ENCODE data around the gene FBXL2. TPM values are rescaled to one million over a fixed set of nuclear protein-coding genes. Genes with fewer than 3 reads are reported as not detected.

The FBXL2 gene
- total and polyA plus RNA-seq, 2 of the 8 experiments (the other 6 are each of a cell fraction or from before 2014, with no cell fraction given) = 3.1 to 5.4 TPM

DNA sequence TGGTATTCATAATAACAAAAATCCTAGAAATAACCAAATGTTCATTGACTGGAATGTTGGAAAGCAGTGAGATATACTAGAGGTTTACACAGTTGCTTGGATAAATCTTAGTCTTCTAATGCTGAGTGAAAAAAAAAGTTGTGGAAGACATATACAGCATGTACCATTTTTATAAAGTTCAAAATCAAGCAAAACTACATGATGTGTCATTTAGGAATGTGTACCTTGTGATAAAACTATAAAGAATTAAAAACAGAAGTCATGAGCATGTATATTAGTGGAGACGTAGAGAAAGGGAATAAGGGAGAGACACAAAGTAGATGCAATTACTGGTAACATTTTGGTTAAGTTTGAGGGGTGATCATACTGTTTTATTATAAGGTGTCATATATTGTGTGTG lies 45.2 kb downstream of the FBXL2 start:
- H4K91ac ChIP-seq (replicated peaks; ENCODE audit: insufficient read length, low read length) = no peak overlapping the region
- 91% methylated on average over 1 of the region's 1 CpG; no CpG with 5 or more reads in 1 of the 2 experiments for WGBS, 2 experiments (ENCODE audit: extremely low coverage in 1 of 2, insufficient coverage in 1 of 2, insufficient read length in 1 of 2, insufficient replicate concordance in 2 of 2, low coverage in 1 of 2, low lambda C conversion rate in 2 of 2, missing lambda C conversion rate in 1 of 2)

More for the DNA sequence above, 45.2 kb downstream of the FBXL2 start:
- DNase-seq (ENCODE audit: low read depth in 1 of 2, low spot score in 2 of 2) = no peak
- Histone ChIP-seq H3K14ac (ENCODE audit: insufficient read length) (no peak overlapping the region), H2BK120ac (replicated peaks; ENCODE audit: low read depth, low read length) (no peak overlapping the region), H3K9me3 (ENCODE audit: insufficient read depth in 2 of 2, low read depth in 1 of 2, low read length in 1 of 2) (peaks cover 0 to 2% of the 10 kb centered on the region in 2 experiments; a peak in 1 of 4 replicates), H3K4ac (replicated peaks; ENCODE audit: insufficient read length, low read depth, low read length) (no peak overlapping the region), H3K9ac (replicated peaks in 1 of 4; ENCODE audit: extremely low read depth in 1 of 4, low read depth in 3 of 4, low read length in 3 of 4) (no peak overlapping the region), H2AFZ (ENCODE audit: low read length) (no peak overlapping the region), H3K27ac (ENCODE audit: low read depth, low read length) (no peak overlapping the region), H4K5ac (ENCODE audit: insufficient read length, low read depth, low read length) (no peak overlapping the region), H3K79me1 (ENCODE audit: low read depth, low read length) (no peaks in the 10 kb centered on the region), H2BK15ac (ENCODE audit: low read length) (no peak overlapping the region), H3K27me3 (replicated peaks in 1 of 4; ENCODE audit: control insufficient read depth in 3 of 4, extremely low read depth in 1 of 4, insufficient read depth in 3 of 4, low read length in 3 of 4) (no peaks in the 10 kb centered on the region), H3K36me3 (ENCODE audit: control insufficient read depth in 2 of 4, insufficient read depth in 4 of 4, low read length in 3 of 4) (no peaks in the 10 kb centered on the region), H2BK20ac (ENCODE audit: low read length) (no peak overlapping the region), H4K20me1 (replicated peaks in 1 of 2; ENCODE audit: control insufficient read depth in 1 of 2, insufficient read depth in 2 of 2, low read length in 2 of 2) (no peaks in the 10 kb centered on the region), H3K23me2 (ENCODE audit: low read depth, low read length) (no peaks in the 10 kb centered on the region), H3K79me2 (ENCODE audit: control insufficient read depth in 1 of 2, insufficient read depth in 2 of 2, low read length in 2 of 2) (no peaks in the 10 kb centered on the region), H3K4me1 (replicated peaks in 1 of 4; ENCODE audit: control insufficient read depth in 3 of 4, insufficient read depth in 4 of 4, low read length in 3 of 4) (no peaks in the 10 kb centered on the region; a peak in 1 of 7 replicates), H2BK5ac (ENCODE audit: low read depth, low read length) (no peak overlapping the region), H3K4me2 (ENCODE audit: insufficient read depth in 1 of 2, low read depth in 2 of 2, low read length in 2 of 2) (no peak overlapping the region), H3K23ac (ENCODE audit: insufficient read length) (no peak overlapping the region), H3K56ac (replicated peaks; ENCODE audit: insufficient read length, low read depth, low read length) (no peak overlapping the region), H2BK12ac (ENCODE audit: low read depth, low read length) (no peak overlapping the region), H3K4me3 (ENCODE audit: extremely low read depth in 1 of 4, insufficient read depth in 2 of 4, low read depth in 3 of 4, low read length in 4 of 4) (no peak overlapping the region), H3K18ac (ENCODE audit: extremely low read depth, low read length) (no peak overlapping the region), H2AK5ac (ENCODE audit: low read depth, low read length) (no peak overlapping the region), H4K8ac (ENCODE audit: extremely low read depth, insufficient read depth, low read length) (no peak overlapping the region)
- CTCF ChIA-PET (ENCODE audit: partially characterized antibody) = interaction anchor here (1.3 kb wide), 1 partner anchor 191 kb away, joined by 3 read pairs; no protein-coding TSS in a partner anchor
- POLR2A ChIA-PET (ENCODE audit: partially characterized antibody) = no interaction called here
- TF ChIP-seq POU5F1 (IDR thresholded peaks at IDR 0.05; ENCODE audit: low read depth, low read length) (no peak), PHF8 (conservative IDR thresholded peaks at IDR 0.05; ENCODE audit: low read depth, low read length) (no peak), RBBP5 (IDR thresholded peaks at IDR 0.05; ENCODE audit: borderline replicate concordance, low read depth, low read length) (no peak), NRF1 (IDR thresholded peaks at IDR 0.05; ENCODE audit: low read depth, low read length) (no peak), GABPA (IDR thresholded peaks at IDR 0.05; ENCODE audit: borderline replicate concordance, insufficient read depth, low read length) (no peak), RNF2 (IDR thresholded peaks at IDR 0.05; ENCODE audit: borderline replicate concordance, low read depth, low read length, missing control alignments, poor library complexity, severe bottlenecking) (no peak), KDM1A (IDR thresholded peaks at IDR 0.05; ENCODE audit: borderline replicate concordance, low read length) (no peak), BRCA1 (IDR thresholded peaks at IDR 0.05; ENCODE audit: low read depth, low read length) (no peak)
- FAIRE-seq = no peak

All from H1 (cell line).